Gastroesophageal sphincter (tissue), 4 donors: Measurements from ENCODE around the gene ADAM12. TPM values are rescaled to one million over a fixed set of nuclear protein-coding genes. Genes with fewer than 3 reads are reported as not detected.

Experiments used
- ATAC-seq: fragments of 150-250 bp; one replicate; pipeline ENCODE4 v1.9.1; 2016; ENCODE audit warnings: mild to moderate bottlenecking, moderate library complexity
- H3K27ac ChIP-seq, 4 donors: fragments of 200-600 bp; sonication (generic) in 3 of 4; 1 replicate in 3 of 4; 2 replicates in 1 of 4; pipeline ENCODE4 v1.5.1; 2016 to 2019
- H3K27me3 ChIP-seq: fragments of 200-600 bp; sonication (generic); one replicate; pipeline ENCODE4 v1.5.1; 2019
- H3K36me3 ChIP-seq, 2 donors: fragments of 200-600 bp; sonication (generic); one replicate each; pipeline ENCODE4 v1.5.1; 2019; ENCODE audit warnings: control low read depth in 1 of 2
- H3K4me1 ChIP-seq, 3 donors: fragments of 200-600 bp; sonication (generic); 1 replicate in 2 of 3; 2 replicates in 1 of 3; pipeline ENCODE4 v1.5.1; 2016 to 2019; ENCODE audit warnings: control low read depth in 2 of 3
- H3K4me3 ChIP-seq, 2 donors: fragments of 200-600 bp; sonication (generic); one replicate each; pipeline ENCODE4 v1.5.1; 2019; ENCODE audit warnings: mild to moderate bottlenecking in 1 of 2, moderate library complexity in 1 of 2
- H3K9me3 ChIP-seq, 3 donors: fragments of 200-600 bp; sonication (generic); one replicate each; pipeline ENCODE4 v1.5.1; 2017 to 2019; ENCODE audit warnings: control low read depth in 2 of 3
- EP300 ChIP-seq: sonication (generic); formaldehyde crosslinking; IDR thresholded peaks from one replicate; pipeline ENCODE4 v1.6.1; 2017; ENCODE audit warnings: antibody characterized with exemption, mild to moderate bottlenecking
- POLR2A ChIP-seq, 2 donors: fragments of 450-650 bp; IDR thresholded peaks; one replicate each; pipeline ENCODE4 v1.6.1; 2017; ENCODE audit warnings: antibody characterized with exemption in 2 of 2, mild to moderate bottlenecking in 2 of 2, moderate library complexity in 1 of 2
- POLR2AphosphoS5 ChIP-seq: sonication (generic); formaldehyde crosslinking; IDR thresholded peaks from one replicate; pipeline ENCODE4 v1.6.1; 2017; ENCODE audit warnings: antibody characterized with exemption
- WGBS, 2 donors: methylation state at CpG; one replicate each; pipeline ENCODE4 v1.1.5; 2018; ENCODE audit warnings: low coverage in 1 of 2; 5-methylcytosine and 5-hydroxymethylcytosine counted together
- total RNA-seq, 4 donors: library from RNA; depleted of rRNA; stranded (reverse); fragments of >200 nt; gene quantifications; one replicate each; pipeline ENCODE4 v1.1.0, GENCODE V29; 2016
- TF ChIP-seq, protein P1 (sequence below), 4 experiments: fragments of 200-600 bp in 2 of 4; fragments of 450-650 bp in 2 of 4; sonication (generic) in 1 of 4; IDR thresholded peaks; one replicate each; pipeline ENCODE4 v1.5.1; 2017 to 2019; ENCODE audit warnings: antibody characterized with exemption in 4 of 4, mild to moderate bottlenecking in 2 of 4, moderate library complexity in 2 of 4

The ADAM12 gene
- total RNA-seq, 4 donors from 2014 or later = 0.27 to 1.2 (median 0.89) TPM

DNA sequence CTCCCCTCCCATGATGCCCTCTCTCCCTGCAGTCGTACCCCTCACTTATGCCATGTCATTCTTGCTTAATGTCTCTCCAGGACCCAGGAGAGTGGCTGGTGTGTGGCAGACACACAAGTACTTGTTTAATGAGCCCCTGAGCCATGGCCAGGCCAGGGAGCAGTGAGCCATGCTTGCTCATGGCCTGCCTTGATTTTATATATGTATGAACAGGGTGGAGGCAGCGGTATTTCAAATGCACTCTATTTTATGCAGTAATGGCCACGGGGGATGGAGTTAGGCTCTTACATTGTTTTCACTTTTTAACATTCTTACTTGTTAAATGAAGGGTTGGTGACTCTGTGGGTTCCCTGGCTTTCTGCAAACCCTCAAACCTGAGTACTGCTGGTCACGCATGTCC is 347.2 kb downstream of the ADAM12 start:
- Histone ChIP-seq H3K27ac (no peak overlapping the region), H3K9me3 (no peaks in the 10 kb centered on the region), H3K36me3 (no peaks in the 10 kb centered on the region), H3K4me3 (no peak overlapping the region), H3K4me1 (peaks cover 0 to 17% (median 0%) of the 10 kb centered on the region in 3 donors), H3K27me3 (peaks cover 10% of the 10 kb centered on the region)
- no peak for ATAC-seq
- no peak for TF ChIP-seq POLR2A (IDR thresholded peaks at IDR 0.05)
- no peak for TF ChIP-seq POLR2AphosphoS5
- TF ChIP-seq EP300 = no peak
- TF ChIP-seq, protein P1, sequence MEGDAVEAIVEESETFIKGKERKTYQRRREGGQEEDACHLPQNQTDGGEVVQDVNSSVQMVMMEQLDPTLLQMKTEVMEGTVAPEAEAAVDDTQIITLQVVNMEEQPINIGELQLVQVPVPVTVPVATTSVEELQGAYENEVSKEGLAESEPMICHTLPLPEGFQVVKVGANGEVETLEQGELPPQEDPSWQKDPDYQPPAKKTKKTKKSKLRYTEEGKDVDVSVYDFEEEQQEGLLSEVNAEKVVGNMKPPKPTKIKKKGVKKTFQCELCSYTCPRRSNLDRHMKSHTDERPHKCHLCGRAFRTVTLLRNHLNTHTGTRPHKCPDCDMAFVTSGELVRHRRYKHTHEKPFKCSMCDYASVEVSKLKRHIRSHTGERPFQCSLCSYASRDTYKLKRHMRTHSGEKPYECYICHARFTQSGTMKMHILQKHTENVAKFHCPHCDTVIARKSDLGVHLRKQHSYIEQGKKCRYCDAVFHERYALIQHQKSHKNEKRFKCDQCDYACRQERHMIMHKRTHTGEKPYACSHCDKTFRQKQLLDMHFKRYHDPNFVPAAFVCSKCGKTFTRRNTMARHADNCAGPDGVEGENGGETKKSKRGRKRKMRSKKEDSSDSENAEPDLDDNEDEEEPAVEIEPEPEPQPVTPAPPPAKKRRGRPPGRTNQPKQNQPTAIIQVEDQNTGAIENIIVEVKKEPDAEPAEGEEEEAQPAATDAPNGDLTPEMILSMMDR (IDR thresholded peaks at IDR 0.05) = no peak
- WGBS, 2 donors = 92 to 100% methylated on average over 2 to 3 of the region's 4 CpGs

DNA sequence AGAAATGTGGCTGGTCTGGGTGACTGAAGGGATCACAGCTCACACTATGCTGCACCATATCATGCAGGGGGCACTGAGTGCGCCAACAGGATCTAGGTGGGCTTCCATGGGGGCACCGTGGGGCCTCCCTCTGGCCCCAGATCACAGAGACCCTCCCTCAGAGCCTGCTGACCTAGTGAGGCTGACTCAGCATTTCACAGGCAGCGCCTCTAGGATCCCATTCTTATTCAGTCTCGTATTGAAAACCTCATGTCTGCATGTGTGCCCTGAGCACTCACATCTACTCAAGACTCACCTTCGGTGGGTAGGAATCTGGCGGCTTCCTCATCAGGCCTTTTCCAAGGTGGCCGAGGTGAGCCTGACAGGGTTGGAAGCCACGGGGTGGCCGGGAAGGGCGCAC is 350.3 kb downstream of the ADAM12 start:
- no peak for ATAC-seq
- peaks cover 0 to 15% (median 0%) of the 10 kb centered on the region in 3 donors for H3K4me1 ChIP-seq
- peaks cover 10% of the 10 kb centered on the region for H3K27me3 ChIP-seq
- H3K4me3 ChIP-seq = no peak overlapping the region
- no peak overlapping the region for H3K27ac ChIP-seq
- 85 to 87% methylated on average over 3 to 5 of the region's 10 CpGs for WGBS, 2 donors
- TF ChIP-seq, protein P1 (IDR thresholded peaks at IDR 0.05) = no peak
- TF ChIP-seq POLR2AphosphoS5 = no peak
- no peak for TF ChIP-seq EP300
- TF ChIP-seq POLR2A (IDR thresholded peaks at IDR 0.05) = no peak
- H3K9me3 ChIP-seq = peaks cover 0 to 15% (median 0%) of the 10 kb centered on the region in 3 donors
- H3K36me3 ChIP-seq = no peaks in the 10 kb centered on the region

DNA sequence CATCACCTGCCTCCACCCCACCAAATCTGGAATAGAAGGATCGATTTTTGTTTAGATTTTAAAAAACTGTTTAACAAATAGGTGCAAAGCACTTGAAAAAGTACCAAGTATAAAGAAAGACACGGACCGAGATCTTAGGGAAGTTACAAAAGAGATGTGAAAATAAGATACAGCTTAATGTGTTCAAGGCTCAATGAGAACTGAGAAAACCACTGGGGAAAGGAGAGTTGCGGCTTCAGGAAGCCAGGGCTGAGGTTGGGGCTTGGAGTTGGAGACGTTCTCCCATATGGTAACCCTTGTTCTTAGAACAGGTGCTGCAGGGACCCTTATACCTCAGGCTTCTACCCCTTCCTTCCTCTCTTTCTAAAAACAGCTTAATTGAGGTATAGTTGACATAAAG is 351.8 kb downstream of the ADAM12 start:
- Histone ChIP-seq H3K4me3 (no peak overlapping the region), H3K27me3 (peaks cover 10% of the 10 kb centered on the region), H3K36me3 (no peaks in the 10 kb centered on the region), H3K27ac (no peak overlapping the region), H3K9me3 (peaks cover 0 to 15% (median 0%) of the 10 kb centered on the region in 3 donors), H3K4me1 (peaks cover 0 to under 1% (median 0%) of the 10 kb centered on the region in 3 donors)
- WGBS, 2 donors = 23 to 46% methylated on average over 5 of the region's 5 CpGs
- TF ChIP-seq EP300 = no peak
- no peak for TF ChIP-seq POLR2A (IDR thresholded peaks at IDR 0.05)
- TF ChIP-seq, protein P1 (IDR thresholded peaks at IDR 0.05) = no peak
- no peak for TF ChIP-seq POLR2AphosphoS5
- no peak for ATAC-seq

DNA sequence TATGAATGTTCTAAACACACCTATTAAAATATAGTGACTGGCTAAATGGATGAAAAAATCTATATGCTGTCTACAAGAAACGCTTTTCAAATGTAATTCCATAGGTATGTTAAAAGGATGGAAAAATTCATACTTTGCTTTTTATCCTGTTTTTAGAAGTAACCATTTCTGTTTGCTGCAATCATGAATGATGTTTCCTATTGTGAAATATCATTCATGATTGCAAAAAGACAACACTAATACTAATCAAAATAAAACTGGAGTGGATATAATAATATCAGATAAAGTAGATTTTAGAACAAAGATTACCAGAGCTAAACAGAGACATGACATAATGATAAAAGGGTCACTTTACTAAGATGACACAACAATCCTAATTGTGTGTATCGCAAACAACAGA is 353.7 kb downstream of the ADAM12 start:
- peaks cover 0 to 15% (median 0%) of the 10 kb centered on the region in 3 donors for H3K9me3 ChIP-seq
- H3K4me1 ChIP-seq = no peaks in the 10 kb centered on the region
- TF ChIP-seq POLR2A (IDR thresholded peaks at IDR 0.05) (no peak), POLR2AphosphoS5 (no peak), EP300 (no peak)
- TF ChIP-seq, protein P1 (IDR thresholded peaks at IDR 0.05) = no peak
- WGBS, 2 donors = 96 to 100% methylated on average over 2 of the region's 2 CpGs
- no peaks in the 10 kb centered on the region for H3K36me3 ChIP-seq
- H3K4me3 ChIP-seq = no peak overlapping the region
- no peak overlapping the region for H3K27ac ChIP-seq
- ATAC-seq = no peak
- peaks cover 10% of the 10 kb centered on the region for H3K27me3 ChIP-seq

DNA sequence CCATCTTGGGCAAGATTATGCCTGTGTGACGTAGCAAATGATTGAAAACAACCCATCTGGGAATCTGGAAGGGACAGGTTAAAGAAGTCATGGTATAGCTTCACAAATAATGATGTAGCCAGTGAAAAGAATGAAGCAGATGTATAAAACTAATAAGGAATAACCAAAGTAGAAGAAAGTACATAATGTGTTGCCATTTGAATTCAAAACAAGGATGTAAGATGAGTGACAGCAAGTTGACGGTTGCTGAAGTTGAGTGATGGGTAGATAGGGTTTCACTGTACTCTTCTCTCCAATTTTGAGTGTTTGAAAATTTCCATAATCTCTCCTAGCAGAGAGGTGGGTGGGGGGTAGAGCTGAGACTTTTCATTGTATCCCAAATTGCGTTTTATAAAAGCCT is 358.3 kb downstream of the ADAM12 start:
- Histone ChIP-seq H3K27ac (no peak overlapping the region), H3K36me3 (no peaks in the 10 kb centered on the region), H3K9me3 (peaks cover 0 to 58% (median 2%) of the 10 kb centered on the region in 3 donors), H3K4me3 (no peak overlapping the region), H3K27me3 (no peaks in the 10 kb centered on the region), H3K4me1 (no peaks in the 10 kb centered on the region)
- WGBS, 2 donors = 84 to 95% methylated on average over 2 to 3 of the region's 3 CpGs
- TF ChIP-seq EP300 (no peak), POLR2AphosphoS5 (no peak), POLR2A (IDR thresholded peaks at IDR 0.05) (no peak)
- TF ChIP-seq, protein P1 (IDR thresholded peaks at IDR 0.05) = no peak
- no peak for ATAC-seq
